Ammon's horn (tissue), 1 donor: ENCODE results near the gene RPL14.
"Not testable (repeated sequence)": the region's sequence is repeated elsewhere in the genome, so short reads cannot be mapped to it uniquely, and the experiment has no call there.

ENCODE experiments used
- DNase-seq: peaks from one replicate; pipeline ENCODE4 v3.0.0-alpha.2; 2016; ENCODE audit warnings: low spot score

Gene RPL14

GRCh38 chr3:40456940-40457823, at the start of gene RPL14:
RPL14 (plus strand) TSS chr3:40457339; CDS start chr3:40457472, 133 bp downstream.
- DNase-seq: peak; percentile 98

- DNase-seq: no peak
Observed at GRCh38 chr3:40407611-40408010, 49.5 kb upstream of the RPL14 start.

- no peak for DNase-seq
Observed at GRCh38 chr3:40414270-40414669, 42.9 kb upstream of the RPL14 start.

GRCh38 chr3:40417845-40418543, 39.1 kb upstream of the RPL14 start:
- no peak for DNase-seq

- DNase-seq: no peak
Observed at GRCh38 chr3:40422861-40423260, 34.3 kb upstream of the RPL14 start.

DNA sequence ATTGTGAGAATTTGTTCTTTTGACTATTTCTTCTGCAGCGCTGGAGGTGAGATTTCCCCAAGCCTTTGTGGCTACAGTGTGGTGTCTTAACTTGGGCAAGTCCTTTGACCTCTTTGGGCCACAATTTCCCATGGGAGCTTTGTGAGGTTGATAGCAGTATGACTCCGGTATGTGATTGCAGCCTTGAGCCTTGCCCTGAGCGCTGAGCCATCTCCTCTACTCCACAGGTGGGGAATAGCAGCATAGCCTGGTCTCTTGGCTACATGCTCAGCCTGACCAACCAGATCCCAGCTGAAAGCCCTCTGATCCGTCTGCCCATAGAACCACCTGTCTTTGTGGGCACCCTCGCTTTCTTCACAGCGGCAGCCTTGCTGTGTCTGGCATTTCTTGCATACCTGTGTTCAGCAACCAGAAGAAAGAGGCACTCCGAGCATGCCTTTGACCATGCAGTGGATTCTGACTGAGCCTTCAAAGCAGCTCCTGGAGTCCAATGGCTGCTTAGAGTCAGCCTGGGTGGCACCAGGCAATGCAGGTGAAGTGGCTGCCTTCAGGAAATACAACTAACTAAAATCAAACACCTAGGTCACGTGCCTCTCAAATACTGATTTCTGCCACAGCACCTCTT, 30.0 kb upstream of the RPL14 start:
- DNase-seq: no peak

- no peak for DNase-seq
Observed at GRCh38 chr3:40432793-40433192, 24.3 kb upstream of the RPL14 start.

DNA sequence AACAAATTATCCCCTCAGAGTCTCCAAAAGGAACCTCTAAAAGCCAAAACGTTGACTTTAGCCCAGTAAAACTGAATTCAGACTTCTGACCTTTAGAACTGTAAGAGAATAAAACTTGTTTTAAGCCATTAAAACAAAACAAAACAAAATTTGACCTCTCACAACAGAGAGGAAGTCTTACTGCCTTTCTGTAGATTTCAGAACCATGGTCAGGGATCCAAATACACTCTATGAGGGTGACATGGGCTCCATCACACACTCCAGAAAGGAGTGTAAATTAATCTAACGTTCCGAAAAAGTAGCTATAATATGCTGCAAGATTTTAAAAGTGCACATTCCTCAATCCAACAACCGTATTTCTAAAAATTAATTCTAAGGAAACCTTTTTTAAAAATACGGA, 19.2 kb upstream of the RPL14 start:
- DNase-seq: no peak

- DNase-seq: no peak
Observed at GRCh38 chr3:40445062-40445461, 12.1 kb upstream of the RPL14 start.

GRCh38 chr3:40445880-40446279, 11.3 kb upstream of the RPL14 start:
- no peak for DNase-seq

DNA sequence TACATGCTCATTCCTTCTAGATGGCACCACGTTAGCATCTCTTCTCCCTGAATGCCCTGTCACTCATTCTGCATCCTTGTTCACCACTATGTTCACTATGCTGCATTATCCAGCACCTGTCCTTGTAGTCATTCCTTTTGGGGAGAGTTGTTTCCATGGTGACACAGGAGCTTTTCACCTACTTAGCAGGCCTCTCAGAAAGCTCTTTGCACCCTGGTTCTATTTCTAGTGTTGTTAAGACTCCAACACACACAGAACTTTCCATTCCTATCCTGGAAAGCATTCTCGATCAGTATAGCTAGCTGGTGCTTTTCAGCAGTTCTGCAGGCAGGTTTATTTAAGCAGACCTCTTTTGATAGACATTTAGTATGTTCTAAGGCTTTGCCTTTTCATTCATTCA, 6.7 kb upstream of the RPL14 start:
- DNase-seq: no peak

DNA sequence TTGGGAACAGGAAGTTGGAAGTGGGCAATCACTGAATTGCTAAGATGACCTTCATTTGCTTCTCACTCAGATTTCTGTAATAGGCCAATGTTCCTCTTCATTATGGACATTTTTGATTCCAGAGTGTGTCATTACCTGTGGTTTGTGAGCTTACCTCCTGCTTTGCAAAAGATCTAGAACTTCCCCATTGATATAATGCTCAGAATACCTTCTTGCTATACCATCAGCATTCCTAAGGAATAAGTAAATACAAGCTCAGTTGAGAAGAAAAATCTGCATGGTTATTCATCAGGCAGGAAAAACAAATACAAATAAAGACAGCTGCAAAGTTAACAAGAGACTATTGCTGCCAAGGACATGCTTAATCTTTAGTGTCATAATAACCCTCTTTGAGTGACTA, 5.6 kb upstream of the RPL14 start:
- no peak for DNase-seq

GRCh38 chr3:40452057-40452456, 5.1 kb upstream of the RPL14 start:
- DNase-seq: no peak

- DNase-seq: no peak
Observed at GRCh38 chr3:40452562-40452875, 4.6 kb upstream of the RPL14 start.

DNA sequence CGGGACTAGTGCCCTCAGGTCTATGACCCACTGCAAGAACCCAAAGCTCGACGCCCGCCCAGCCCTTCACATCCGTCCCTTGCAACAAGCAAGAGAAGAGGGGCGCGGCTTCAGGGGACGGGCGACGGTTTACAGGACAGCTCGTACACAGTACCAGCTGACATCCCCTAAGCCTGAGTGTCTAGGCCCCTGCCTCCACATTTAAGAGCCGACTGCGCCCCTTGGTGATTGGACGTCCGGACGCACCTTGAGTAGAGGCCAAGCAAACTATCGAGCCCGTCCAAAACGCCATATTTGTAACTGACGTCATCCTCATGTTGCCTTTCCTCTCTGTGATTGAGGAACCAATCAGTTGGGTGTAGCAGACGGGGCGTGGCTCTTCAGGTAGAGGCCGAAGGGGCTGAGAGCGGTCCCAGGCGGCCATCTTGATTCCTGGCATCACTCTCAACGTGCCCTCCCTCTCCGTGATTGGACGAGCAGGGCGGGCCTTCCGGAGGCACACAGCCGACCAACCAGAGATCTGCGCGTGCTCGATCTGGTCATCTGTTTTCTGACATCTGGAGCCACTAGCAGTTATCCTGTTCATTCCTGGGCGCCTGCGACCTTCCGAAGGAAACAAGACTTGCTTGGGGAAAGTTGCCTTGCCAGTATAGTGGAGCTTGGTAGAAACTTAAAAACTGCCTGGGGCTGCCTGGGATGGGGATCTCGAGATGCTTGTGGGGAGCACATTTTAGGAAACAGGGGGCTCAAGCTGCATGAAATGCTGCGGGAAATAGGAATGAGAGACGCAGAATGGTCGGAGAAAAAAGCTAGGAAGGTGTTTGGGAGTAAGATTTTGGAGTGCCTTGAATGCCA, 4.0 kb upstream of the RPL14 start:
- DNase-seq: peak; percentile 99

DNA sequence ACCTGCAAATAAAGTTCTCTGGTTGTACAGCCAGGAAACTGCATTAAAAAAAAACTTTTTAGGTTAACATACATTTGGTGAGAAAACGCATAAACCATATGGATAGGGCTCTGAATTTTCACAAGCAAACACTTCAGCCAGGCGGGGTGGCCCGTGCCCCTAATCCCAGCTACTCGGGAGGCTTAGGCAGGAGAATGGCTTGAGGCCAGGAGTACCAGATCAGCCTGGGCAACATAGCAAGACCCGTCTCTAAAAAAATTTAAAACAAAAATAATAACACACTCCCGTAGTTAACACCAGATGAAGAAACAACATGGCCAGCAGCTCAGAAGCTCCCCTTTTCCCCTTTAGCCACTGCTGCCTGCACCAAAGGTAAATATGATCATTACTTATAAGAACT, 3.2 kb upstream of the RPL14 start:
- no peak for DNase-seq

DNA sequence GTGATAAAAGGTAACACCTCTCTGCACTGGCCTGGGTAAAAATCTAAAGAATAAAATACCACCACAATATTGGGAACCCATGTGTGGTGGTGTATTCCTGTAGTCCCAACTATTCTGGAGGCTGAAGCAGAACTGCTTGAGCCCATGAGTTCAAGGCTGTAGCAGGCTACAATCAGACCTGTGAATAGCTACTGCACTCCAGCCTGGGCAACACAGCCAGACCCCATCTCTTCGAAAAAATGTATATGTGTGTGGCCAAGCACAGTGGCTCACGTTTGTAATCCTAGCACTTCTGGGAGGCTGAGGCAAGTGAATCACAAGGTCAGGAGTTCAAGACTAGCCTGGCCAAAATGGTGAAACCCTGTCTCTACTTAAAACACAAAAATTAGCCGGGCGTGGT, 1.8 kb upstream of the RPL14 start:
- no peak for DNase-seq

DNA sequence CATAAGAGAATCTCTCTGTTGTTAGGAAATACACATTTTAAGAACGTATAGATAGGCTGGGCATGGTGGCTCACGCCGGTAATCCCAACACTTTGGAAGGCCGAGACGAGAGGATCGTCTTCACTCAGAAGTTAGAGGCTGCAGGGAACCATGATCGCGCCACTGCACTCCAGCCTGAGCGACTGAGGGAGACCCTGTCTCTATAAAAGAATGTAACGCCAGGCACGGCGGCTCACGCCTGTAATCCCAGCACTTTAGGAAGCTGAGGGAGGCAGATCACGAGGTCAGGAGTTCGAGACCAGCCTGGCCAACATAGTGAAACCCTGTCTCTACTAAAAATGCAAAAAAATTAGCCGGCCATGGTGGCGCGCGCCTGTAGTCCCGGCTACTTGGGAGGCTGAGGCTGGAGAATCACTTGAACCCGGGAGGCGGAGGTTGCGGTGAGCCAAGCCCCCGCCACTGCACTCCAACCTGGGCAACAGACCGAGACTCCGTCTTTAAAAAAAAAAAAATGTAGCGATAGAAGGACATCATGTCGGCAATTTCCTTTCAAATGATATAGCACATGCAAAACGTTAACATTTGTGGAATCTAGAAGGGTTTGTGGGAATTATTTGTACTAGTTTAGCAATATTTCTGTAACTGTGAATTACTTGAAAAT, 730 bp upstream of the RPL14 start:
- DNase-seq: no peak

- DNase-seq: no peak
Observed at GRCh38 chr3:40458473-40458872, 1.3 kb downstream of the RPL14 start.

GRCh38 chr3:40460481-40460880, 3.3 kb downstream of the RPL14 start:
- not testable (repeated sequence) for DNase-seq

GRCh38 chr3:40461161-40461560, 4.0 kb downstream of the RPL14 start:
- DNase-seq: no peak

DNA sequence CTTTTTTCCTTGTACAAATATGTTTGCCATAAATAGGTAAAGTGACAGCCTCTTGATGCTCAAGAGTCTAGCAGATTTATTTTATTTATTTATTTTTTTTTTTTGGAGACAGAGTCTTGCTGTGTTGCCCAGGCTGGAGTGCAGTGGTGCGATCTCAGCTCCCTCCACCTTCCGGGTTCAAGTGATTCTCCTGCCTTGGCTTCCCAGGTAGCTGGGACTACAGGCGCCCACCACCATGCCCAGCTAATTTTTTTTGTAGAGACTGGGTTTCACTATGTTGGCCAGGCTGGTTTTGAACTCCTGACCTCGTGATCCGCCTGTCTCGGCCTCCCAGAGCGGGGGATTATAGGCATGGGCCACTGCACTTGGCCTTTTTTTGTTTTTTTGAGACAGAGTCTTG, 5.7 kb downstream of the RPL14 start:
- DNase-seq: not testable (repeated sequence)
